Measurements from ENCODE around the gene KRT86. TPM values are rescaled to one million over a fixed set of nuclear protein-coding genes. Genes with fewer than 3 reads are reported as not detected.
"Not testable (repeated sequence)": the region's sequence is repeated elsewhere in the genome, so short reads cannot be mapped to it uniquely, and the experiment has no call there.

KRT86 gene
- total RNA-seq, 1 donor from 2014 or later: not detected

GRCh38 chr12:52290483-52291134, 16.2 kb downstream of the KRT86 start:
- DNase-seq (ENCODE audit: low spot score): not testable (repeated sequence)

- DNase-seq (ENCODE audit: low spot score): no peak
Measured at GRCh38 chr12:52291267-52291935, 17.0 kb downstream of the KRT86 start, which contains the start of gene KRT81. KRT81 (minus strand) TSS chr12:52291534; CDS start chr12:52291465, 69 bp downstream.

DNA sequence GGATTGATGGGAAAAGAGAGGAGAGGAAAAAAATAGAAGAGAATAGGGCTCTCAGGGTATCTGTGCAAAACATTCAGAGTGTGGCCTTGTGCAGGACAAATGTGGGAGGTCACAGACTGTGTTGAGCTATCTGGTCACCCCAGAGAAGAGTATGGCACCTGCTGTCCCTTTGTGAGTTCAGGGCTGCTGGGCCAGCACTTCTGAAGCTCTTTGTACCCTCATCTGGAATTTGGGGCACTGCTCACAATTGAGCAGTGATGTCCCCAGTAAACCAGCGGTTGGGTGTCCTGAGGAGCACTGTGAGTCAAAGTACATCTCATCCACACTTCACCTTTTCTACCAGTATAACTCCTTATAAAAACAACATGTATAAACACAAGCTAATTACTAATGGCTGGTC, 19.5 kb downstream of the KRT86 start:
- DNase-seq (ENCODE audit: low spot score): no peak

GRCh38 chr12:52294803-52295202, 20.4 kb downstream of the KRT86 start:
- no peak for DNase-seq (ENCODE audit: low spot score)

DNA sequence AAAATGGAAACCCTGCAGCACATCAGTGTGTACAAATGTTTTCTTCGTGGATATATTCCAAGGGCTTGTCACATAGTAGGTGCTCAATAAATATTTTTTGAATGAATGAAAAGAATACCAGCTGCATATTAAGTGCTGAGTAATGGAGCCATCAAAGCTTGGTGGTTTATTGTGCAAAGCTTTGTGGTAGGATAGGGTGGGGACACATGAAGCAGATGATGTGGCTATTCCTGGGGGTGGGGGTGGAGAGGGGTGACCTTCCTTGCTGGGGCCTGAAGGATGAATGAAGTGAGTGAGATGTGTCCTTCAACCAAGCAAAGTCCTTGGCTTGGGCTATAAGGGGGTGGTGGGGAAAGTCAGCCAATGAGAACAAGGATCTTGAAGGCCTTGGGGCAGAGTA, 21.2 kb downstream of the KRT86 start:
- no peak for DNase-seq (ENCODE audit: low spot score)

GRCh38 chr12:52296572-52297215, 22.2 kb downstream of the KRT86 start:
- no peak for DNase-seq (ENCODE audit: low spot score)

- no peak for DNase-seq (ENCODE audit: low spot score)
Measured at GRCh38 chr12:52298677-52299190, 24.3 kb downstream of the KRT86 start.

- DNase-seq (ENCODE audit: low spot score): no peak
Measured at GRCh38 chr12:52300796-52301691, 26.6 kb downstream of the KRT86 start.

GRCh38 chr12:52301721-52302120, 27.3 kb downstream of the KRT86 start:
- DNase-seq (ENCODE audit: low spot score): not testable (repeated sequence)

DNA sequence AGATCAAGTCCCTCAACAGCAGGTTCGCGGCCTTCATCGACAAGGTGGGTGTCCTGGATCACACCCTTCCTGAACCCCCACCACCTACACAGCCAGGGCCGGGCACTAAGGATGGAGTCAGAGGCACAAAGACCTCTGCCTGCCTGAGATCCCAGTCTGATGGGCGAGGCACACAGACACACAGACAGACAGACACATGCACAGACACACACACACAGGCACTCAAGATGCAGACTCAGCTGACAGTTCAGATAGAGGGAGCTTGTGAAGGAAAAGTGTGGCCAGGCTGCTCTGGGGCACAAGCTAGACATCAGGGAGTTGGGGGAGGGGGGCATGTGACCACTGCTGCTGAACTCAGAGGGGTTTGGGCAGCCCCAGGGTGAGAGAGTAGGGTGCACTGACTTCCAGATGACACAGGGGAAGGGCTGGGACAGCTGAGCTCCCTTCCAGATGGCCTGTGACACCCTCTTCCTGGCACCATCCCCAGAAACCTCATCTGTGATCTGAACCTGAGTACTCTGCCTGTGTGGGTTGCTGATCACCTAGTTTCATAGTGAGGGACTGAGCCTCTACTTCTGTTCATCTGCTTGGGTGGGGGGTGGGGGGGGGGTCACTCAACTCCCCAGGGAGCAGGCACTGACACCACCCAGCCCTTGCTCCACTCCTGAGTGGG, 27.9 kb downstream of the KRT86 start:
- DNase-seq (ENCODE audit: low spot score): not testable (repeated sequence)

GRCh38 chr12:52304941-52305411, 30.5 kb downstream of the KRT86 start:
- not testable (repeated sequence) for DNase-seq (ENCODE audit: low spot score)

DNA sequence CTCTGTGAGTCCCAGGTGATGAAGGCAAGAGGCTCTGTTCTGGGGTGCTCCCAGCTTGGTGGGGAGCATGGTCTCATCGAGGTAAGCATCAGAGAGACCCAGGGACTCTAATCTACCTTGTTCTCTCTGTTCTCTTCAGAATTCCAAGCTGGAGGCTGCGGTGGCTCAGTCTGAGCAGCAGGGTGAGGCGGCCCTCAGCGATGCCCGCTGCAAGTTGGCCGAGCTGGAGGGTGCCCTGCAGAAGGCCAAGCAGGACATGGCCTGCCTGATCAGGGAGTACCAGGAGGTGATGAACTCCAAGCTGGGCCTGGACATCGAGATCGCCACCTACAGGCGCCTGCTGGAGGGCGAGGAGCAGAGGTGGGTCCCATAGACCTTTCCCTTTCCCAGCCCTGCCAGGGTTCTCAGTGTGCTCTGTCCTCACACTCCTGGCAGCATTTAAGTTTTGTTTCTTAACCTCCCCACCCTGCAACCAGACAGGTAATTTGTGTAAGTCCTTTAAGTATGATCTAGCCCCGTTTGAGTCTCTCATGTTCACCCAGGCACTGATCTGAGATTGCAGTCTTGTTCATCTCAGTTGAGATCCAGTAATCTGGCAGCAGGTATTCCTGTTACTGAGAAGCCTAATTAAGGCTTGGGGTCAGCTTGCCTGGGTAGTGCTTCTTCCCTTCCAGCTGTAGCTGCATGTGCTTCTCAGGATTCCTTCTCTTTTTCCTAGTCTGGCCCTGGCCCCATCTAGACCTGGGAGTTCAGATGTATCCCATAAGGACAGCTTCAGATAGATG, 31.7 kb downstream of the KRT86 start:
- no peak for DNase-seq (ENCODE audit: low spot score)

DNA sequence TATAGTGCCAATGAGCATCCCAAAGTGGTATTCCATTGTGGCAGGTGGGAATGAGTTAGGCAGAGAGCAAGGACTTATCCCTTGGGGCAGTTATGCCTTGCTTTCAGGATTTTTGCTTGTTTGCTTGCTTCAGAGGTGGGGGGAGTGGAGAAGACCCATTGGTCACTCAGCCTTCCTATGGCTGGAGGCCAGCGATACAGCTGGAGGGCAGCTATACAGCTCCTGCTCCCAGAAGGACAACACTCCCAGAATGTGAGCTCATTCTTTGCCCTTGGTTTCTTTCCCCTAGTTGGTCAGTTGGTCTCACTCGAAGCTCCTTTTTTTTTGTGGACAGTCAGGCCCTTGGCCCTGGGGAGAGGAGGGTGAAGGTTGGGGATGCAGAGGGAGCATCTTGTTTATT, 32.3 kb downstream of the KRT86 start:
- DNase-seq (ENCODE audit: low spot score): no peak

GRCh38 chr12:52307836-52308805, 33.7 kb downstream of the KRT86 start:
- DNase-seq (ENCODE audit: low spot score): peak; percentile 47

DNA sequence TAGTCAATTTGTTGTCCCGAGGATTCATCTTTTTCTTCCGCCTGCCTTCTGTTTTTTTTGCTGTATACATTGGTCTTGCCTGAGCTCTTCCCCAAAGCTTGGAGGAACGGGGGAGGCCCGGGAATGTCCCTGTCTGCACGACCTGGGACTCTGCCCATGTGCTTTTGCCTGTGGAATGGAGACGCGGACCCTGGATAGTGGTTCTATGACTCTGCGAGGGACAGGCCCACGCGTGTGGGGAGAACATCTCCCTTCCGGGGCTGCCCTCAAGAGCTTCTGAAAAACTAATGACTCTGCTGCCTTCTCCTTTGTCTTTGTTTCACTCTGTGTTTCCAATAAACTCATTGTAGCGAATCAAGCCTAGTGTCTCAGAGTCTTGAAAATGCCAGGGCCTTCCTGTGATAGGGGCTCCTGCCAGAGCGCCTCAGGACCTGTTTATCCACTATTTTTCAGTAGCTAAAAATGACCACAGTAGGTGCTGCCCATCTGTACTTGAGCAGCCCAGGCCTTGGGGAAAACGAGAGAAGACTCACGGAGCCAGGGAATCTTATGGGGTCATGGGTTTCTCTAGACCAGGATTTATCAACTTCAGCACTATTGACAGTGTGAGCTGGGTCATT, 34.5 kb downstream of the KRT86 start:
- no peak for DNase-seq (ENCODE audit: low spot score)

DNA sequence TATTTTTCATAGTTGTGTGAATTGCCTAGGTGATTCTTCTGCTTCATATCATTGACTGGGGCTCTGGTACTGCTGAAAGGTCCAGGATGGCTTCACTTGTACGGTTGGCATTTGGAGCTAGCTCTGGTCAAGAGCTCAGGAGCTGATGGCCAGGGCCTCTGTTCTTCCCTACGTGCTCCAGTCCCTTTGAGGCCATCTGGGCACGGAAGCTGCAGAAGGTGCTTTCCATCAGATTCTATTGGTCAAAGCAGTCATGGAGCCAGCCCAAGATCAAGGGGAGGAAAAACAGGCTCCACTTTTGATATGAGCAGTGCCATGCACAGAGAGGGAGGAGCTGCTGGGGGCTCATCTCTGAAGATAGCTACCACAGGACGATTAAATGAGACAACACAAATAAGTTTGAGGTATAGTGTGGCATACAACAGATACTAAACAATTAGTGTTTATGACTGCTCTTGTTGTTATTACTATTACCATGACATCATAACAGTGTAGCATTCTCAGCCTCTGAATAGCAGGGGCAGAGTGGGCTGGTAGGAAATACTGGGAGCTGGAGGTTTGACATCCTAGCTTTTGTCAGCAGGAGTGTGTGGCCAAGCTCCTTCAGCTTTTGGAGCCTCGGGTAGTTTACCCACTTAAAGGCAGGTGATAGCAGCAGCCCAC, 36.3 kb downstream of the KRT86 start:
- no peak for DNase-seq (ENCODE audit: low spot score)

DNA sequence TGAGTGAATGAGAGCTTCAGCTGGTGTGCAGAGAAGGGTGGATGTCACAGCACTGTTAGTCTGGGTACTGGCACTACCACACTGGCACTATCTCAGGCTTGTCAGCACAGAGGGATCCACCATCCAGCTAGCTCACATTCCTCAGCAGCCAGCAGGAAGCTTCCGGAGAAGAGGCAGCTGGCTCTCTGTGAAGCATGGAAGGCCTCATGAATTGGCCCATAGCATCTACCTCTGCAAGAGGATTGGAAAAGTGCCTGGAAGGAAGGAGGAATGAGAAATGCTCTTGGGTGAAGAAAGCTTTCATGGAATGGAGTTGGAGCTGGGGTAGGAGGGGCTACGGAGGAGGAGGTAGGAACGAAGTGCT, 36.8 kb downstream of the KRT86 start:
- DNase-seq (ENCODE audit: low spot score): no peak

- no peak for DNase-seq (ENCODE audit: low spot score)
Measured at GRCh38 chr12:52312086-52312485, 37.6 kb downstream of the KRT86 start.

All from umbilical cord (tissue), 2 donors.